Gastroesophageal sphincter (tissue), 3 donors: ENCODE results near the gene IL4I1.

ENCODE experiments used
- POLR2A ChIP-seq, 2 donors: fragments of 450-650 bp; IDR thresholded peaks; one replicate each; pipeline ENCODE4 v1.6.1; 2017; ENCODE audit warnings: antibody characterized with exemption in 2 of 2, mild to moderate bottlenecking in 2 of 2, moderate library complexity in 1 of 2
- TF ChIP-seq, protein P1 (sequence below), 4 experiments: fragments of 200-600 bp in 2 of 4; fragments of 450-650 bp in 2 of 4; sonication (generic) in 1 of 4; IDR thresholded peaks; one replicate each; pipeline ENCODE4 v1.5.1; 2017 to 2019; ENCODE audit warnings: antibody characterized with exemption in 4 of 4, mild to moderate bottlenecking in 2 of 4, moderate library complexity in 2 of 4

DNA sequence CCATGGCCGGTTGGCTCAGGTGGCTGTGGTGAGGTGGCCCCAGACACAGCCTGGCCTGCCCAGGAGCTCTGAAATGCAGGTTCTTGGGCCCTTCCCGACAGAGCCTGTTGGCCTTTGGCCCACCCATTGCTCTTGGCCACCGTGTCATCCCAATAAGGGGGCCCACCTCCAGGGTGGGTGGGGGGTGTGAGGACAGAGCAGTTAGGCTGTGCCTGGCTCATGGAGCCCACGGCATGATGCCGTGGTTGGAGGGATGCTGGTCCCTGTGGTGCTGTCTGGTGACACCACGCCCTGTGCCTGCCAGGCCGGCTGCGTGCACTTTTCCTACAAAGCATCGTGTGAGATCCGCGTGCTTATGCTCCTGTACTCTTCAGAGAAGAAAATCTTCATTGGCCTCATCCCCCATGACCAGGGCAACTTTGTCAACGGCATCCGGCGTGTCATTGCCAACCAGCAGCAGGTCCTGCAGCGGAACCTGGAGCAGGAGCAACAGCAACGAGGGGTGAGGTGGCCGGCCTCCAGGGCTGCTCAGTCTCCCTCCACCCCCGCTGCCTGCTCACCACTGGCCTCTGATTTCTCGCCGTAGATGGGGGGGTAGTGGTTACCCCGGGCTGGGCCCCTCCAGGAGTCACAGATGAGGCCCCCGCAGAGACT, 36.9 kb downstream of the IL4I1 start:
- no peak for TF ChIP-seq POLR2A (IDR thresholded peaks at IDR 0.05)
- TF ChIP-seq, protein P1, sequence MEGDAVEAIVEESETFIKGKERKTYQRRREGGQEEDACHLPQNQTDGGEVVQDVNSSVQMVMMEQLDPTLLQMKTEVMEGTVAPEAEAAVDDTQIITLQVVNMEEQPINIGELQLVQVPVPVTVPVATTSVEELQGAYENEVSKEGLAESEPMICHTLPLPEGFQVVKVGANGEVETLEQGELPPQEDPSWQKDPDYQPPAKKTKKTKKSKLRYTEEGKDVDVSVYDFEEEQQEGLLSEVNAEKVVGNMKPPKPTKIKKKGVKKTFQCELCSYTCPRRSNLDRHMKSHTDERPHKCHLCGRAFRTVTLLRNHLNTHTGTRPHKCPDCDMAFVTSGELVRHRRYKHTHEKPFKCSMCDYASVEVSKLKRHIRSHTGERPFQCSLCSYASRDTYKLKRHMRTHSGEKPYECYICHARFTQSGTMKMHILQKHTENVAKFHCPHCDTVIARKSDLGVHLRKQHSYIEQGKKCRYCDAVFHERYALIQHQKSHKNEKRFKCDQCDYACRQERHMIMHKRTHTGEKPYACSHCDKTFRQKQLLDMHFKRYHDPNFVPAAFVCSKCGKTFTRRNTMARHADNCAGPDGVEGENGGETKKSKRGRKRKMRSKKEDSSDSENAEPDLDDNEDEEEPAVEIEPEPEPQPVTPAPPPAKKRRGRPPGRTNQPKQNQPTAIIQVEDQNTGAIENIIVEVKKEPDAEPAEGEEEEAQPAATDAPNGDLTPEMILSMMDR (IDR thresholded peaks at IDR 0.05) = no peak
